PFSK-1 (cell line): ENCODE measurements around the gene SLX9.

Experiments used
- FOXP2 ChIP-seq: optimal IDR thresholded peaks from 2 replicates; pipeline ENCODE3; 2011; ENCODE audit warnings: borderline replicate concordance, control low read depth, inconsistent platforms; ENCODE audit not compliant: insufficient read depth; ENCODE audit errors: extremely low read length, extremely low read depth
- POLR2AphosphoS5 ChIP-seq: IDR thresholded peaks from 2 replicates; pipeline ENCODE4 v1.6.1; 2012; ENCODE audit warnings: low read depth, mild to moderate bottlenecking, control low read depth, low read length, moderate library complexity
- REST ChIP-seq, 2 experiments: IDR thresholded peaks; 2 replicates each; pipeline versions ENCODE4 v1.6.1 to v1.8.0; 2011 to 2012; ENCODE audit warnings: low read depth in 2 of 2, low read length in 2 of 2, control low read depth in 1 of 2, inconsistent platforms in 1 of 2, mild to moderate bottlenecking in 1 of 2, moderate library complexity in 1 of 2; ENCODE audit not compliant: insufficient read depth in 1 of 2
- SIN3A ChIP-seq: IDR thresholded peaks from 2 replicates; pipeline ENCODE4 v1.6.1; 2012; ENCODE audit warnings: mild to moderate bottlenecking, low read length, moderate library complexity, borderline replicate concordance; ENCODE audit not compliant: insufficient read depth
- TAF1 ChIP-seq: IDR thresholded peaks from 2 replicates; pipeline ENCODE4 v1.6.1; 2012; ENCODE audit warnings: low read length, control low read depth, borderline replicate concordance; ENCODE audit not compliant: insufficient read depth

SLX9 gene

GRCh38 chr21:44929242-44929798, 10.5 kb upstream of the SLX9 start:
- TF ChIP-seq POLR2AphosphoS5 (no peak), TAF1 (no peak), REST (IDR thresholded peaks at IDR 0.05; ENCODE audit: insufficient read depth in 1 of 2, low read depth in 2 of 2, low read length in 2 of 2) (no peak), FOXP2 (no peak), SIN3A (no peak)

- TF ChIP-seq REST (IDR thresholded peaks at IDR 0.05; ENCODE audit: insufficient read depth in 1 of 2, low read depth in 2 of 2, low read length in 2 of 2) (no peak), FOXP2 (no peak), POLR2AphosphoS5 (no peak), TAF1 (no peak), SIN3A (no peak)
These were observed 9.9 kb upstream of the SLX9 start for GRCh38 chr21:44929799-44930542.

GRCh38 chr21:44930543-44930981, 9.3 kb upstream of the SLX9 start:
- TF ChIP-seq TAF1 (no peak), REST (IDR thresholded peaks at IDR 0.05; ENCODE audit: insufficient read depth in 1 of 2, low read depth in 2 of 2, low read length in 2 of 2) (no peak), POLR2AphosphoS5 (no peak), SIN3A (no peak), FOXP2 (no peak)

- TF ChIP-seq POLR2AphosphoS5 (no peak), SIN3A (no peak), TAF1 (no peak)
These were observed 8.7 kb upstream of the SLX9 start for GRCh38 chr21:44931137-44931500.

- TF ChIP-seq SIN3A (no peak), REST (IDR thresholded peaks at IDR 0.05; ENCODE audit: insufficient read depth in 1 of 2, low read depth in 2 of 2, low read length in 2 of 2) (no peak), TAF1 (no peak), POLR2AphosphoS5 (no peak), FOXP2 (no peak)
These were observed 8.1 kb upstream of the SLX9 start for GRCh38 chr21:44931501-44932407.
